Ectodermal cell (in vitro differentiated cells): ENCODE measurements around the gene GIT1.

Source experiments
- H3K27ac ChIP-seq: 2 replicates; pipeline ENCODE4 v1.7.0; 2013; ENCODE audit warnings: mild to moderate bottlenecking, low read depth, low read length; ENCODE audit not compliant: insufficient read depth, poor library complexity, severe bottlenecking
- H3K27me3 ChIP-seq: 2 replicates; pipeline ENCODE4 v1.7.0; 2013; ENCODE audit warnings: mild to moderate bottlenecking, low read length; ENCODE audit not compliant: insufficient read depth, control insufficient read depth, poor library complexity, severe bottlenecking
- H3K36me3 ChIP-seq: one replicate; pipeline ENCODE4 v1.7.0; 2013; ENCODE audit warnings: low read length; ENCODE audit not compliant: control insufficient read depth, insufficient read depth
- H3K4me1 ChIP-seq: one replicate; pipeline ENCODE4 v1.7.0; 2013; ENCODE audit warnings: low read length; ENCODE audit not compliant: control insufficient read depth, insufficient read depth
- H3K4me3 ChIP-seq: 2 replicates; pipeline ENCODE4 v1.7.0; 2013; ENCODE audit warnings: low read depth, low read length, control low read depth; ENCODE audit not compliant: insufficient read depth
- H3K9me3 ChIP-seq: 2 replicates; pipeline ENCODE4 v1.7.0; 2013; ENCODE audit warnings: mild to moderate bottlenecking, low read length, moderate library complexity; ENCODE audit not compliant: control insufficient read depth
- WGBS, 2 experiments: methylation state at CpG; one replicate each; pipeline ENCODE4 v1.1.7; 2013; ENCODE audit warnings: missing lambda C conversion rate in 2 of 2; 5-methylcytosine and 5-hydroxymethylcytosine counted together

Gene GIT1

DNA sequence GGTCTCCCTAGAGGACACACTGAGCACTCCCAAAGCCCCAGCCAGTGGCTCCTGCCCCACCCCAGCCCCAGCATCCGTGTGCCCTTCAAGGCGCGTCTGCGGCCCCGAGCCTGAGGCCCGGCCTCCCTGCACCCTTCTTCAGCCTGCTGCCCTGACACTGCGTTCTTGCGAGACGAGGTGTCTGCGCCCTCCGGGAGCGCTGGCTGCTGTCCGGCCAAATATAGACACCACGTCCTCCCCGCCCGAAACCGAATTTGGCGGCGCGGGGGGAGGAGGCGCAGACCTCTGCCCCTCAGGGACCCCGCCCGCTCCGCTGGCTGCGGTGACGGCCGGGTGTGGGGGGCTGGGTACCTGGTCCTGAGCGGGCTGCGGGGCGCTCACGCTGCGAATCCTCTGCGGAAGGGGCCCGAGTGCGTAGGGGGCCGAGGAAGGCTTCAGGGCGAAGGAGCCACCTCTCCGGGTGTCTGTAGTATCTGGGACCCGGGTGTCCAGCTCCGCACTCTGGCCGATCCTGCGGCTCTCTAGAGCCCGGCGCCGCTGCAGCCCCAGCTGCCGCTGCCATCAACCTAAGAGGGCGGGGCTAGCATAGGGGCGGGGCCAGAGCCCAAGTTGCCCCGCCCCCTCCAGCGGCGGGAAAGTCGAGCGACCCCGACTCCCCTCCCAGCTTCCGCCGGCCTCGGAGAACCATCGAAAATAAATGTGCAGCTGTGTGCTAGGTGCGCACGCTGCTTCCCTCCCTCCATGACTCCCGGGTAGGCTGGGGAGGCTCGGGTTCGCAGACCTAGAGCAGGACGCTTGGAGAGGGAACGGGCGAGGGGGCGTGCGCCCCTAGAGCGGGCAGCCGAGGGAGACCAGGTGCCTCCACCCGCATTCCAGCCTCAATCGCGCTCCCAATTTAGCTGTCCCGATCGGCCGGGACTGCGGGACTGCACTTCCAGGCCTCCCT lies 33.2 kb upstream of the GIT1 start, which contains the start of gene CORO6:
Gene CORO6 (minus strand): TSS at position 576 of the 946 bp plus-strand sequence. CDS start 1,491 bp downstream, outside the sequence.
- Histone ChIP-seq H3K27ac (no peak within 1 kb of the TSS), H3K27me3 (peaks cover 52% of the 10 kb centered on the region), H3K4me1 (peaks cover 4% of the 10 kb centered on the region), H3K4me3 (peak within 1 kb of the TSS; percentile 58), H3K36me3 (no peaks in the 10 kb centered on the region), H3K9me3 (no peaks in the 10 kb centered on the region)
- 1% methylated on average over 77 of the region's 77 CpGs for WGBS, 2 experiments

DNA sequence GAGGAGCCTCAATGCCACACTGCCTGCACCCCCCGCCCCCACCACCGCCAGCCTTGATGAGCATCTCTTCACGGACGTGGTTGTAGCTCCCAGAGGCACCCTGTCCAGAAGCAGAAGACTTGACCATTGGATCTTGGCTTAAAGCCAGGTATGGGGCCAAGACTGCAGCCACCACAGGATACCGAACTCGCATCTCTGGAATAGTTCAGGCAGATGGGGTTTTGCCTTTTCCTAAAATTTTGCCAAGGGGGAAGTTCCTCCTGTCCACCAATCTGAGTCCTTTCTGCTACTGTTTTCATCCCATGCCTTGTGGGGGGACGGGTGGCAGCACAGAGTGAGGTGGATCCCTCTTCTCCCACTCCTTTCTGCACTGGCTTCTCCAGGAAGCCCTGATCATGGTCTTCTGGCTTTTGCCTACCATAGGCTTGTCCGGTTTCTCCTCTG lies 32.3 kb upstream of the GIT1 start:
- WGBS, 2 experiments = 71 to 72% methylated on average over 8 of the region's 8 CpGs
- Histone ChIP-seq H3K4me1 (peaks cover 12% of the 10 kb centered on the region), H3K27ac (no peak overlapping the region), H3K27me3 (peaks cover 60% of the 10 kb centered on the region), H3K36me3 (no peaks in the 10 kb centered on the region), H3K4me3 (no peak overlapping the region), H3K9me3 (no peaks in the 10 kb centered on the region)

DNA sequence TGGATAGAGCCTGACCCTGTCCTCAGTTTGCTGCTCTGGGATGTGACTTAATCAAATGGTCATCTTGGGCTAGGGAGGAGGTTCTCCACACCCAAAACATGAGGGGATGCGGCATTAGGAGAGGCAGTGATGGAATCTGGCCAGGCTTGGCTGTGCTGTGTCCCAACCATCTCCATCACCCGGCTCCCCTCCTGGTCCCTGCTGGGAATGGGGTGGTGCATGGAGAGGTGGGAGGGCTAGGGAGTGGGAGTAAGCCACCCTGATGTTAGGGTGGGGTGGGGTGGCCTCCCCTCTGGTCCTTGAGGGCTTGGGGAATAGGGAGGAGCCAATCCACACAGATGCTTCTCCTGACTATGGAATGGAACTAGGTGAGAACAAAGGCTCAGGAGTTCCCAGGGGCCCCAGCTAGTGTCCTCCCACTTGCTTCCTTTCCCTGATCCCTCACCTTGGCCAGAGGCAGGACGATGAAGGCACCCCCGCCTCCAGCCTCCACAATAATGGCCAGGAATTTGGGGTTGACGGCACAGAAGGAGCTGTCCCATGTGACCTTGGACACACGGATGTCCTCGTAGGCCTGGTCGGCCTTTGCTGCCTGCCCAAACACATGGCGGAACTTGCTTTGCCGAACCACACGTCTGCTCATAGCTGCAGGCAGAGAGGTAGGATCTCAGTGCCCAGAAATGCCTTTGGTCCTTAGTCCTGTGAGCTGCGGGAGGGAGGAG lies 31.5 kb upstream of the GIT1 start:
- Histone ChIP-seq H3K27me3 (peaks cover 69% of the 10 kb centered on the region), H3K9me3 (no peaks in the 10 kb centered on the region), H3K4me3 (no peak overlapping the region), H3K27ac (no peak overlapping the region), H3K36me3 (no peaks in the 10 kb centered on the region), H3K4me1 (peaks cover 16% of the 10 kb centered on the region)
- 94% methylated on average over 12 of the region's 12 CpGs for WGBS, 2 experiments

DNA sequence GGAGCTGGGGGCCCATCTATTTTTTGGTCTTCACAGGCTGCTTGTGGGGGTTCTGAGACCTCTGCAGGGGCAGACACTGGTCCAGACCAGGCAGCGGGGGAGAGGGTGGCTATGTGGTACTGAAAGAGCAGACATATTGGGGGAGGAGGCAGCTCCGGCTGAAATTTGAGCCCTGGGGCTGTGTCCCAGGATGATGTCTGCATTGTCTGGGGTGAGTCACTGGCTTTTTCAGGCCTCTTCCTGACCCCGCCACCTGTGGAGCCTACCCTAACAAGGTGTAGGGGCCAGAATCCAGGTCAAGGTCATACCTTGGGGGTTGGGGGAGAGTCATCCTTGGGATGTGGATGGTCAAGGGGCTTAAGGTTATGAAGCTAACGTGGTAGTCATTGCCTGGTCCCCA lies 30.8 kb upstream of the GIT1 start:
- Histone ChIP-seq H3K4me3 (no peak overlapping the region), H3K4me1 (peaks cover 16% of the 10 kb centered on the region), H3K36me3 (no peaks in the 10 kb centered on the region), H3K27ac (no peak overlapping the region), H3K9me3 (no peaks in the 10 kb centered on the region), H3K27me3 (peaks cover 75% of the 10 kb centered on the region)
- WGBS, 2 experiments = 80 to 86% methylated on average over 4 of the region's 4 CpGs

DNA sequence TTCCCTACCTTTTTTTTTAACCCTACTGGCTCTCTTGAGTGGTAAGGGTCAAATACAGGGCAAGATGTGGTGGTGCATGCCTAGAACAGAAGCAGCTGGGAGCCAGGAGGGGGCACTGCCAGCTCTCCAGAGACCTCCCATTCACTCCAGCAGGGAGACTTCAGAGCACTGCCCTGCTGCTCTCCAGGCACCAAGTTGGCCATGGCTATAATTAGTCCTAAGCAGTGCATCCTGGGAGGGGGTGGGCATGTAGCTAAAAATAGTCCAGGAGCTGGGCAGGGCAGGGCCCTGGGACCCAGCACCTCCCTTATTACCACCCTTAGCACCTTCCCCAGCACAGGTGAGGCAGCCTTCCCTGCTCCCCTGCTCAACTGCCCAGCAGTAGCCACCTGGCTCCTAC lies 29.8 kb upstream of the GIT1 start:
- Histone ChIP-seq H3K27ac (no peak overlapping the region), H3K36me3 (no peaks in the 10 kb centered on the region), H3K4me3 (no peak overlapping the region), H3K27me3 (peaks cover 85% of the 10 kb centered on the region), H3K9me3 (no peaks in the 10 kb centered on the region), H3K4me1 (peaks cover 24% of the 10 kb centered on the region)

DNA sequence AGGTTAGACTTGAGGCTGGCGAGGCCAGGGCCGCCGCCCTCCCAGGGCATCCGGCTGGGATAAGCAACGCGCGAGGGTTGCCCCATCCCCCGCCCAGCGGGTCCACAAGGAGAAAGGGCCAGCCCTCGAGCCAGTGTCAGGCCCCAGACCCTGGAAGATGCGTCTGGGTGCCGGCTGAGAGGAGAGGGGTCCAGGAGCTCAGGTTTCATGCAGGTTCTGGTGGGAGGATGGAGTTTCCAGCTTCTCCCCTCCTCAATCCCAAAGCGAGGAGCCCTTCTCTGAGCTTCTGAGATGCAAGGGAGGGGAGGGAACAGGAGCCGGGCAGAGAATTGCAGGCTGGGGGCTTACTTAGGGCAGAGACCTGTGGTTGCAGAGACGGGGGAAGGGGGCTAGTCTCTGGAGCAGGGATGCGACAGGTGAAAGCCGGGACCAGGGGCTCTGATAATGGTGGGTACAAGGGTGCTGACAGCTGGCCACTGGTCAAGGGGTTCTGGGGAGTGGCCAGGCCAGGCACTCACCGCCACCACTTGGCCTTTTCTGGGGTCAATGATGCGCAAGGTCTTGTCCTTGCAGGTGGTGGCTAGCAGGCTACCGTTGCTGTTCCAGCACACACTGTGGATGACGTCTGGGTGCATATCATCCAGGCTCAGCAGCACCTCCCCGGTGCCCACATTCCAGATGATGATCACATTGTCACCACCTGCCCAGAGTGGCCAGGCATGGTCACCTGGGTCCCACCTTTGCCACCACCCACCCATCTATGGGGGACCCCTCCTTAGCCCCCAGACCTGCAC lies 29.0 kb upstream of the GIT1 start:
- Histone ChIP-seq H3K4me3 (no peak overlapping the region), H3K27me3 (peaks cover 87% of the 10 kb centered on the region), H3K27ac (no peak overlapping the region), H3K36me3 (no peaks in the 10 kb centered on the region), H3K4me1 (peaks cover 32% of the 10 kb centered on the region), H3K9me3 (no peaks in the 10 kb centered on the region)
- 42 to 43% methylated on average over 22 of the region's 22 CpGs for WGBS, 2 experiments

DNA sequence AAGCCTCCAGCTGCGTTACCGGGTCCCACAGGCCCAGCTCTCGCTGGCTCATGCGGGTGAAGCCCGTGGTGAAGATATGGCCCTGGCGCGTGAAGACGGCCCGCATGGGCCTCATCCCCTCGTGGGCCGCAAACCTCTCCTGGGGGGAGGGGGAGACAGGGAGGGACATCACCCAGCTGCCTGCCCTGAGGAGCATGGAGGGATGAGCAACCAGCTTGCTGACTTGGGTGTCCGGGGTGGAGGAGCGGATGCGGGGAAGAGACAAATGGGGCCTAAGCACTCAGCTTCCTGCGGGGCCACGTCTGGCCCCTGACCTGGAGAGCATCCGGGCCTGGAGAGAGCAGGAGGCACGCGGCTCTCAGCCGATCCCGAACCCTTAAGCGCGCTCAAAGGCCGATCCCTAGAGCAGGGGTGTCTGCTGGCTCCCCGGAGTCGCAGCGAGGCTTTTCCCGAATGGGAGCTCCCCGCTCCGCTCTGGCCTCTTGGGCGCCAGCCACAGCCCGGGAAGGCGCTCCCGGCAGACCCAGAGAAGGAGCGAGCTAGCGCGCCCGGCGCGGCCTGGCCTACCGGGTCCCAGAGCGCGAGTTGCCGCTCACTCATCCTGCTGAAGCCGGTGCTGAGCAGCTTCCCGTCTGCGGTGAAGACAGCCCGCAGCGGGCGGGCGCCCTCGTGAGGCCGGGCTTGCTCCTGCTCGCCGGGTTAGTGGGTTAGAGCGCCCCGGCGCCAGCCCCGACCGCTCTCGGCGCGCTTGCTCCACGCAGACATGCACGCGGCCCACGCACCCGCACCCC lies 28.2 kb upstream of the GIT1 start:
- H3K4me3 ChIP-seq = no peak overlapping the region

DNA sequence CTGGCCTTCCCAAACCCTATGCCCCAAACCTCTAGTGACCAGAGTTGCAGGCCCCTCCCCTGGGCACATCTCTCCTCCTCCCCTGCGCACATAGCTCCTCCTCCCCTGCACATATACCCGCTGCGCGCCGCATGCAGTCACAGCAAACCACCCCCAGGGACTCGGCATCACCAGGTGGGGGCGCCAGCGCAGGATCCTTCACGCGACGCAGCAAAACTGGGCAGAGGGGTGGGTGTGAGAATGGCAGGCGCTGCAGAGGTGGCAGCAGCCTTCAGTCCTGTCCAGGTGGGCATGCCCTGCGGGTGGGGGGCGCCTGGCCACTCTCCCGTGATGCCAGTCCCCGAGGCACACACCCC lies 27.7 kb upstream of the GIT1 start:
- H3K4me3 ChIP-seq = no peak overlapping the region
- peaks cover 85% of the 10 kb centered on the region for H3K27me3 ChIP-seq
- no peak overlapping the region for H3K27ac ChIP-seq
- H3K4me1 ChIP-seq = peaks cover 32% of the 10 kb centered on the region
- H3K9me3 ChIP-seq = no peaks in the 10 kb centered on the region
- 5 to 6% methylated on average over 16 of the region's 16 CpGs for WGBS, 2 experiments
- H3K36me3 ChIP-seq = no peaks in the 10 kb centered on the region

More for the DNA sequence above, 28.2 kb upstream of the GIT1 start:
- H3K27ac ChIP-seq = no peak overlapping the region
- no peaks in the 10 kb centered on the region for H3K9me3 ChIP-seq
- no peaks in the 10 kb centered on the region for H3K36me3 ChIP-seq
- peaks cover 88% of the 10 kb centered on the region for H3K27me3 ChIP-seq
- H3K4me1 ChIP-seq = peaks cover 32% of the 10 kb centered on the region
- 14 to 16% methylated on average over 68 of the region's 68 CpGs for WGBS, 2 experiments

DNA sequence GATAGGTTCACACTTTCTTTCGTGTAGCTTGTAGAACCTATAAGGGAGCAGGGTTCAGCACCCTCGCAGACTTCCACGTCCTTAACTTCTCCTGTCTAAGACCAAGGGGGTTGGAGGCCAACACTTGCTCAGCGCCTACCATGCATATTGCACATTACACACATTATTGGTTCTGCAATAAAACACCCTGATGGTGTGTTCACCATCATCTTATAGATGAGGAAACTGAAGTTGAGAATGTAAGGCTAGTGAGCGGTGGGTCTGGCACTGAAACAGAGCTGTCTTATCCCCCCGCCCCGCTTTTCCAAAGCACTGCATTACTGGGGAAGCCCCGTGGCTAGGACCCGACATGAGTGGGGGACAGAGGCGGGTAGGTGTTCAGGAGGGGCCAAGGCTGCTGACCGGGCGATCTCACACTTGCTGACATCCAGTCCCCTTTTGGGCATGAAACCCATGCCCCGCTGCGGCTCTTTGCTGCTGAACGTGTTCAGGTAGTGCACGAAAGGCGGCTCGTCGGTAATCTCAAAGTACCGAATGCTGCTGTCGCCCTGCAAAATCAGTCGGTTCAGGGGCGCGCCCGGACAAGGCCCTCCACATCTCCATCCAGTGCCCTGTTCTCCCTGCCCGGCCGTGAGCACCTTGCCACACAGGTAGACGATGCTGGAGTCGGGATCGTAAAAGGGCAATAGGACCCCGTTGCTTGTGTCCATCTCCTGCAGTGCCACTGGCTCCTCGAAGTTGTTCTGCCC lies 27.0 kb upstream of the GIT1 start:
- H3K27me3 ChIP-seq = peaks cover 78% of the 10 kb centered on the region
- H3K9me3 ChIP-seq = no peaks in the 10 kb centered on the region
- no peak overlapping the region for H3K27ac ChIP-seq
- peaks cover 32% of the 10 kb centered on the region for H3K4me1 ChIP-seq
- H3K36me3 ChIP-seq = no peaks in the 10 kb centered on the region
- H3K4me3 ChIP-seq = peak overlapping the region; percentile 29
- WGBS, 2 experiments = 36 to 41% methylated on average over 32 of the region's 32 CpGs
